Nephron (organoid): ENCODE data around the gene PRRT1.

ENCODE experiments used
- H3K27ac Mint-ChIP-seq, 3 experiments: 2 replicates each; pipeline ENCODE4 v1.8.0; 2020; ENCODE audit warnings: mixed read lengths in 3 of 3, mild to moderate bottlenecking in 2 of 3, moderate library complexity in 1 of 3
- H3K27me3 Mint-ChIP-seq: 2 replicates; pipeline ENCODE4 v1.8.0; 2021; ENCODE audit warnings: low read depth, mild to moderate bottlenecking, moderate library complexity, mixed read lengths
- H3K36me3 Mint-ChIP-seq: 2 replicates; pipeline ENCODE4 v1.8.0; 2020; ENCODE audit warnings: low read depth, mixed read lengths
- H3K4me1 Mint-ChIP-seq: 2 replicates; pipeline ENCODE4 v1.8.0; 2020; ENCODE audit warnings: mixed read lengths
- H3K4me3 Mint-ChIP-seq, 3 experiments: 2 replicates each; pipeline ENCODE4 v1.8.0; 2020; ENCODE audit warnings: mild to moderate bottlenecking in 3 of 3, mixed read lengths in 3 of 3, moderate library complexity in 2 of 3
- H3K9me3 Mint-ChIP-seq: 2 replicates; pipeline ENCODE4 v1.8.0; 2020; ENCODE audit warnings: mixed read lengths
- TF ChIP-seq, protein P1 (sequence below), 3 experiments: fragments of 200-600 bp; sonication (generic); IDR thresholded peaks; one replicate each; pipeline ENCODE4 v1.5.0; 2021; ENCODE audit warnings: antibody characterized with exemption in 3 of 3; ENCODE audit not compliant: unreplicated experiment in 3 of 3

PRRT1 gene

GRCh38 chr6:32151863-32152768, at the start of gene PRRT1:
Gene PRRT1, minus strand, starts transcription at chr6:32151939. Its CDS starts 112 bp downstream, at chr6:32151827.
- H3K27me3 Mint-ChIP-seq = peaks cover 14% of the 10 kb centered on the region
- TF ChIP-seq, protein P1, sequence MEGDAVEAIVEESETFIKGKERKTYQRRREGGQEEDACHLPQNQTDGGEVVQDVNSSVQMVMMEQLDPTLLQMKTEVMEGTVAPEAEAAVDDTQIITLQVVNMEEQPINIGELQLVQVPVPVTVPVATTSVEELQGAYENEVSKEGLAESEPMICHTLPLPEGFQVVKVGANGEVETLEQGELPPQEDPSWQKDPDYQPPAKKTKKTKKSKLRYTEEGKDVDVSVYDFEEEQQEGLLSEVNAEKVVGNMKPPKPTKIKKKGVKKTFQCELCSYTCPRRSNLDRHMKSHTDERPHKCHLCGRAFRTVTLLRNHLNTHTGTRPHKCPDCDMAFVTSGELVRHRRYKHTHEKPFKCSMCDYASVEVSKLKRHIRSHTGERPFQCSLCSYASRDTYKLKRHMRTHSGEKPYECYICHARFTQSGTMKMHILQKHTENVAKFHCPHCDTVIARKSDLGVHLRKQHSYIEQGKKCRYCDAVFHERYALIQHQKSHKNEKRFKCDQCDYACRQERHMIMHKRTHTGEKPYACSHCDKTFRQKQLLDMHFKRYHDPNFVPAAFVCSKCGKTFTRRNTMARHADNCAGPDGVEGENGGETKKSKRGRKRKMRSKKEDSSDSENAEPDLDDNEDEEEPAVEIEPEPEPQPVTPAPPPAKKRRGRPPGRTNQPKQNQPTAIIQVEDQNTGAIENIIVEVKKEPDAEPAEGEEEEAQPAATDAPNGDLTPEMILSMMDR (IDR thresholded peaks at IDR 0.05; ENCODE audit: unreplicated experiment in 3 of 3) = no peak
- peaks cover 12% of the 10 kb centered on the region for H3K36me3 Mint-ChIP-seq
- H3K9me3 Mint-ChIP-seq = no peaks in the 10 kb centered on the region
- H3K4me3 Mint-ChIP-seq = peak within 1 kb of the TSS; percentile 98
- peaks cover 52% of the 10 kb centered on the region for H3K4me1 Mint-ChIP-seq
- H3K27ac Mint-ChIP-seq = peak within 1 kb of the TSS; percentile 93 to 98 (median 98)

- peak overlapping the region in 1 of 3 experiments; percentile 7 for H3K27ac Mint-ChIP-seq
- TF ChIP-seq, protein P1 (IDR thresholded peaks at IDR 0.05; ENCODE audit: unreplicated experiment in 3 of 3) = no peak
- H3K27me3 Mint-ChIP-seq = peaks cover 11% of the 10 kb centered on the region
- peaks cover 26% of the 10 kb centered on the region for H3K4me1 Mint-ChIP-seq
- H3K9me3 Mint-ChIP-seq = no peaks in the 10 kb centered on the region
- H3K4me3 Mint-ChIP-seq = no peak overlapping the region
- H3K36me3 Mint-ChIP-seq = no peaks in the 10 kb centered on the region
Observed at GRCh38 chr6:32200711-32201475, 49.2 kb upstream of the PRRT1 start.

DNA sequence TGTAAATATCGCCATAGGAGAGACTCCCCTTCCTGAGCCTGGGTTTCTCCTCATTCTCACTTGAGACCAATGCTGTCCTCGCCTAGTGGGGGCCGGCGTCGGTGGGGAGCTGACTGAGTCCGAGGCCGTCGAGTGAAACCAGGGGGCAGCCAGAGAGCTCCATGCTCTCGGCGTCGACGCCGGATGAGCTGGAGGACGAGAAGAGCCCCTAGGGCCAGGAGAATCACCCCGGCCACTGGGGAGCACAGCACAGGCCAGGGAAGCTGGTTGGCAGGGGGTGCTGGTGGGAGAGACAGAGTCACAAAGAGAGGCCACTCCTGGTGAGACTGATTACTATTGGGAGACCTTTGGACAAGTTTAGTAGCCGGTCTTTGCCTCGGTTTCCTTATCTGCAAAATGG, 47.1 kb upstream of the PRRT1 start:
- Mint-ChIP-seq H3K9me3 (no peaks in the 10 kb centered on the region), H3K4me1 (peaks cover 36% of the 10 kb centered on the region), H3K27me3 (no peaks in the 10 kb centered on the region), H3K4me3 (peak overlapping the region in 2 of 3 experiments; percentile 41 to 51), H3K36me3 (no peaks in the 10 kb centered on the region), H3K27ac (peak overlapping the region in 2 of 3 experiments; percentile 99 to 100)
- TF ChIP-seq, protein P1 (IDR thresholded peaks at IDR 0.05; ENCODE audit: unreplicated experiment in 3 of 3) = no peak

- H3K4me1 Mint-ChIP-seq = peaks cover 38% of the 10 kb centered on the region
- peak overlapping the region; percentile 22 to 100 (median 99) for H3K27ac Mint-ChIP-seq
- H3K9me3 Mint-ChIP-seq = no peaks in the 10 kb centered on the region
- H3K4me3 Mint-ChIP-seq = peak overlapping the region; percentile 41 to 51 (median 41)
- TF ChIP-seq, protein P1 (IDR thresholded peaks at IDR 0.05; ENCODE audit: unreplicated experiment in 3 of 3) = no peak
- H3K27me3 Mint-ChIP-seq = no peaks in the 10 kb centered on the region
- H3K36me3 Mint-ChIP-seq = no peaks in the 10 kb centered on the region
Observed at GRCh38 chr6:32198345-32198696, 46.6 kb upstream of the PRRT1 start.

DNA sequence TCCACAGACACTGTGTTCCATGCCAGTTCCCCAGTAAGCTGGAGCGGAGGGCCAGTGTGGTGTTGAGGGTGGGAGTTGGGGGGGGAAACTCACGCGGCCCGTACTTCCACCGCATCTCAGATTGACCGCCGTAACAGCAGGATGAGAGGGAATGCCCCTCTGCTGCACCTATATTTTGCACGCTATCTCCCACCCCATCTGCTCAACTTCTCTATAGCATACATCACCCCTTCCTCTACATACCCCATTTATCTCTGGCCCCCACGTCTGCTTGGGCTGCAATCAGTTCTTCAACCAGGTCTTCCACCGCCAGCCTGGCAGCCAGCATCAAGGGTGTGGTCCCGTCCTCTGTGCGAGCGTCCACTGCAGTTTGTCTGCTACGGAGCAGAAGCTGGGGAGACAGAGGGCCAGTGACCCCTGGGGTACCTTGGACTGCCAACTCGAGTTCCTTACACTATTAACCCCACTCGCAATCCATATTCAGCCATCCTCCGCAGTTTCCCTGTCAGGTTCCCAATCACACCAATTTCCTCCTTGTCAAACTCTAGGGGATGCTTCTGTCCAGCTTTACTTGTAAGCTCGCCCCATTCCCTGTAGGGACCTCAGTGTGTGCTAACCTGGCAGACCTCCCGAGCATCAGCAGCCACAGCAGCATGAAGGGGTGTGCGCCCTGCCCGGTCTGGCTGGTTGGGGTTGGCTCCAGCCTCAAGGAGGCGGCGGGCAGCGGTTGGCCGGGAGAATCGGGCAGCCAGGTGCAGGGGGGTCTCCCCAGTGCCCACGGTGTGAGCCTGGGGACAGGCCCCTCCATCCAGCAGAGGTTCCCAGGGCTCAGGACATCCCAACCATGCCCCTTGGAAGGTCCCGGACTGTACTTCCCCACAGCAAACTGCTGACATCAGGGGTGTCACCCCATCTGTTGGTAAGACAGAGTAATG, 45.2 kb upstream of the PRRT1 start:
- Mint-ChIP-seq H3K4me1 (peaks cover 38% of the 10 kb centered on the region), H3K36me3 (no peaks in the 10 kb centered on the region), H3K27me3 (no peaks in the 10 kb centered on the region), H3K9me3 (no peaks in the 10 kb centered on the region), H3K27ac (peak overlapping the region; percentile 99 to 100 (median 100)), H3K4me3 (peak overlapping the region; percentile 97 to 99 (median 98))
- TF ChIP-seq, protein P1 (IDR thresholded peaks at IDR 0.05; ENCODE audit: unreplicated experiment in 3 of 3) = no peak
